Heart left ventricle (tissue), 13 donors: ENCODE results near the gene SCN1B.

Experiments
- CTCF ChIP-seq, 12 donors: fragments of 200-600 bp; sonication (generic) in 4 of 12; IDR thresholded peaks; one replicate each; pipeline versions ENCODE4 v1.5.0 to v1.8.0; 2018 to 2022; ENCODE audit warnings: antibody characterized with exemption in 12 of 12, mild to moderate bottlenecking in 5 of 12
- POLR2A ChIP-seq, 2 donors: fragments of 450-650 bp; IDR thresholded peaks; one replicate each; pipeline ENCODE4 v1.6.1; 2017; ENCODE audit warnings: antibody characterized with exemption in 2 of 2, mild to moderate bottlenecking in 2 of 2, moderate library complexity in 2 of 2
- donor health status: ischemic (EF 13 %, LVEDD 7.1; RV severe dilation, severe dysfunction).
- donor health status: DM: no; HTN: yes; CAD: no.
- donor health status: DM: no; HTN: no; CAD: no.
- donor health status: ischemic (EF 25% LVEDD 6.9; RV normal size, moderate dysfunction).
- donor health status: ischemic (EF 25% LVEDD 5.7; RV mildly dilated, moderate dysfunction).
- donor health status: ischemic (EF 35%, LVEDD 5.7; RV mildly dilated, moderate dysfunction).
- donor health status: nonischemic (EF 11% LVEDD 7.7; RV severe dilation, severe dysfunction).
- donor health status: DM: yes; HTN: yes; CAD: no.
- donor health status: PGD.
- donor health status: ischemic (EF 29% LVEDD 5.4; RV normal size, mild dysfunction).
- donor health status: nonischemic (EF 23%, LVEDD 6.1; RV moderate dilation, normal function).

DNA sequence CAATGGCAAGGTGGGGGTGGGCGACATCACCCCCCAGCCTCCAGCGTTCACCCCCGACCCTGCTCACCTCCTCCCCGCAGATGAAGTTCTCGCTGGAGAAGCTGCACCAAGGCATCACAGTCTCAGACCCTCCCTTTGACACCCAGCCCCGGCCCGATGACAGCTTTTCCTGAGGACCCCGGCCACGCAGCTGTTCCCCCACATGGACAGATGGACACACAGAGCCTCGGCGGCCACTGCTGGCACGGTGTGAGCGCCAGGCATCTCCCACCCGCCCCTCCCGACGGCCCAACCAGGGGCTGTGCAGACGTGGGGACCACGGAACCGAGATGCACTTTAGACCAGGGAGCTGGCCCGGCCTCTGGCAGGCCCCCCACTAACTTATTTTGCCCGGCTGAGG lies 4.3 kb upstream of the SCN1B start:
- TF ChIP-seq CTCF (IDR thresholded peaks at IDR 0.05) (no peak), POLR2A (IDR thresholded peaks at IDR 0.05) (no peak)
